GM19240 (cell line): ENCODE measurements around the gene TAPBP.
A peak's percentile ranks its signal among the peaks of the same experiment; 100 is the strongest.
"Not testable (repeated sequence)": the region's sequence is repeated elsewhere in the genome, so short reads cannot be mapped to it uniquely, and the experiment has no call there.

ENCODE experiments used
- DNase-seq: peaks from one replicate; pipeline ENCODE4 v3.0.0; 2011; ENCODE audit warnings: low spot score; ENCODE audit not compliant: insufficient read length

The TAPBP gene

DNA sequence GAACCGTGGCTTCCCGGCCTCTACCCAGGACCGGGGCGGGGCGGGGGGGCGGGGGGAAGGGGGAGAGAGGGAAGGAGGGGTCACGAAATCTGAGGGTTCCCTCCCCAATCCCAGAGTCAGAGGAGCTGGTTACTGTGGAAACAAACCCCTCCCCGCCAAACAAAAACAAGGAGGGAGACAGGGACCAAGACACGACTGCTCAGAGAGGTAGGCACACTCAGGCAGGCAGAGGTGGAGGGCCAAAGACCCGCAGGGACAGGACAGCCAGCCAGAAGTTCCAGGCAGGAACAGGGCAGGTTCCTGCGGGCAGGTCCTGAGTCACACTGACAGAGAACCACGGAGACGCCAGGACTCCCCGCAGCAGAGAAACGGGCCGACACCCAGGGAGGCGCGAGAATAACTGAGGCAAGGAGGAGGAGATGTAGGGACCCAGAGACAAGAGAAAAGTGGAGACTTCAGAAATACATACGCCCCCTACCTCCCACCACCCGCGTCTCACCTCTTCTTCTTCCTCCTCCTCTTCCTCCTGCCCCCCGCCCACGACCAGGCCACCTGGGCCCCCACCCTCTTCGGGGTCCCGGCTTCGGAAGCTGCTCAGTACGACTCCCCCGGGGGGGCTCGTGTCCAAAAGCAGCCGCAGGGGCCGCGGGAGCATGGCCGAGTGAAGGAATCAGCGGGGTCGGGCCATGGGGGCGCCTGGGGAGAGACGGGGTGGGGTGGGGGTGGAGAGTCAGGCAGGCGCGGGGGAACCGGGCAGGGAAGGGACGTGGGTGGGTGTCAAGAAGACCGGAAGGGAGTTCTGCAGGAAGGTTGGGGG, 15.7 kb downstream of the TAPBP start:
- no peak for DNase-seq

DNA sequence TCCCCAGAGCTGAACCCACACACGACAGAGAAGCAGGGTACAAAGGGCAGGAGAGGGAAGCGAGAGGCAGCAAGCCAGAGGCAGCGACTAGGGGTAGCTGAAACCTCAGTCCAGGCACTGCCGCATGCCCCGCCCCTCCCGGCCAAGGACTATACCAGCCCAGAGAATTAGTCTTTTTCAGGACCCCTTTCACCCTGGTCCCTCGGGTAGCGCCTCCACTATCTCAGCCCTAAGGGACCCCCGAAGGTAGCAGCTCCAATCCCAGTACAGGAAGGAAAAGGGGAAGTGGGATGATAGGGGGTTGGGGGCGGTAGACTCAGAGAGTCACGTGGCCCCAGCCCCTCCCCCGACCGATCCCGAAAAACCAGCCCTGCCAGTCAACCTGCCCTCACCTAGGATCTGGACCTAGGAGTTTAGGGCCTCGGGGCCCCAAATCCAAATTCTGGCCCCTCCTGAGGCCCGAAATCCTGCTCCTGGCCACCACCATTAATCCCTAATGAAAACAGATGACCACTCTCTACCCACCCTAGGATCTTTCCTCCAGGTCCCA, 16.4 kb downstream of the TAPBP start:
- no peak for DNase-seq

DNA sequence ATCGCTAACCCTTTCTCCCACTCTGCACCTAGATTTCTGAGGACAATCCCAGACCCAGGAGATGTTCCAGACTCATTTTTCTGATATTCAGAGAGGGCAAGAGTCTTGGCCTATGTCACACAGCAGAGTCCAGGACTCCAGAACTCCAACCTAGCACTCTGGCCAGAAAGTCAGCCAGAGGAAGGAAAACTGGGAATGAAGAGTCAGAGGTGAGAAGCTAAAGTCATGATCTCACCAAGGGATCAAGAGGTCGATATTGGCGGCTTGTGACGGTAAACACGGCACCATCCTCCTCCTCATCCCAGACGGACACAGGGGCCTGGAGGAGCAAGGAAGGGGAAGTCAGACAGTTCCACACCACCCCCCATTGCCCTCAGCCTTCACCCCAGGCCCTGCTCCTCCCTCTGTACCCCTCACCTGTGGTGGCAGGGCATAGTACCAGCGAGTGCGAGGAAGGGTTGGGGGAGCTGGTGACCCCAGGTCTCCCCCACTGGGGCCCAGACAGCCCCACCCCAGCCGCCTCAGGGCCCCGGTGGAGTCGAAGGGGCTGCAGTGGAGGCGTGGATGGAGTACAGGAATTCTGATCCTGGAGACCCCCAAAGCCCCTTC, 17.0 kb downstream of the TAPBP start:
- DNase-seq = no peak

DNA sequence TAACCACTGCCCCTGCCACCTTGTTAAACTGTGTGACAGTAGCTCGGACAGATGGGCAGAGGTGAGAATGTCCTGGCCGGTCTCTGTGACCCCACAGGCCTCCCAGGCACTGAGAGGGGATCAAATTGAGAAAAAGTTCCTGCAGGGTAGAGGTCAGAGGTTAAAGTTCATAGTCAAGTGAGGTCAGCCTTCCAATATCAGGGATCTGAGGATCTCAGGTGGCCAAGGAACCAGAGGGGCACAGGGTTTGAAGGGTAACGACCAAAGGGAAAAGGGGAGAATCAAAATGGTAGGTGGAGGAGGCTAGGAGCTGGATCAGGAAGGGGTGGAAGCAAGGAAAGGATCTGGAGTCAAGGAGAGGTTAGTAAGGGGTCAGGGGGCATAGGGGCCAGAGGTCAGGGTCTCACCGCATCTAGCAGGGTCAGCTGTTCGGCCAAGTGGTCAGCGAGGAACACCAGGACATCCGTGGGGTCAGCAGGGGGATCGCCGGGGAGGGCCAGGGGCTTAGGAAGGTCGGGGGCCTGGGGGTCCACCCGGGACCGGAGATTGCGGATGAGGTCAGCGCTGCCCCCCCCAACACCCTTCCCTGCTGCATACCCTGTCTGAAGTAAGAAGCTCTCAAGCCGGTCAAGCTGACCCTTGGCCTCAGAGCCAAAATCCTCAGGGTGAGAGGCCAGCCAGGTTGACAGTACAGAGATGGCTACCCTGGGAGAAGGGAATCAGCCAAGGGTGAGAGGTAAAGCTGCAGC, 18.1 kb downstream of the TAPBP start:
- no peak for DNase-seq

DNA sequence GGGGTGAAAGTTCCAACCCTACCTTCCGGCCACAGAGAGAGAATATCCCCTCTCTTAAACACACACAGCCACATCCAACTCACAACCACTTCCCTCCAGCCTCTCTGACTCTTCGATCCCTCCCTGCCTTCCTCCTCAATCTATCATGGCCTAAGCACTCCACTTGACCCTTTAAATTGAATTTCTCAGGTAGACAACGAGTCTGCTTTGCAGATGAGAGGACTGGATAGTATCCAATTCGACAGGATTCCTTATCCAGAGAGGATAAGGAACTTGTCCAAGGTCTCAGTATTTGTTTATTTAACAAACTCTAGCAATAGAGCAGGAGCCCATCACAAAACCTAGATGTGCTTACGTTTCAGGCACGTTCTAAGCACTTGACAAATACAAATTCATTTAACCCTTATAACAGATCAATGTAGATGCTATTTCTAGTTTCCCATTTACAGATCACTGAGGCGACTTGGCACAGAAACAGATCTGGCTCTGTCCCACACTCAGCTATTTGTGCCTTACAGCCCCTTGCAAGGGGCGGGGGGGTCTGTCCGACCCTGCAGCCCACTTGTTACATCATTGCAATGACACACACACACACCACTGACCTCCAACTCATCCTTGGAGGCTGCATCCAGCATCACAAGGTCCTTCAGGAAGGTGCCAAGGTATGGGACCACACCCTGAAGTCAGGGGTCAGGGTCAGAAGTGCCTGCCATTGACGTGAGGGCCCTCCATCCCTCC, 19.6 kb downstream of the TAPBP start:
- no peak for DNase-seq

DNA sequence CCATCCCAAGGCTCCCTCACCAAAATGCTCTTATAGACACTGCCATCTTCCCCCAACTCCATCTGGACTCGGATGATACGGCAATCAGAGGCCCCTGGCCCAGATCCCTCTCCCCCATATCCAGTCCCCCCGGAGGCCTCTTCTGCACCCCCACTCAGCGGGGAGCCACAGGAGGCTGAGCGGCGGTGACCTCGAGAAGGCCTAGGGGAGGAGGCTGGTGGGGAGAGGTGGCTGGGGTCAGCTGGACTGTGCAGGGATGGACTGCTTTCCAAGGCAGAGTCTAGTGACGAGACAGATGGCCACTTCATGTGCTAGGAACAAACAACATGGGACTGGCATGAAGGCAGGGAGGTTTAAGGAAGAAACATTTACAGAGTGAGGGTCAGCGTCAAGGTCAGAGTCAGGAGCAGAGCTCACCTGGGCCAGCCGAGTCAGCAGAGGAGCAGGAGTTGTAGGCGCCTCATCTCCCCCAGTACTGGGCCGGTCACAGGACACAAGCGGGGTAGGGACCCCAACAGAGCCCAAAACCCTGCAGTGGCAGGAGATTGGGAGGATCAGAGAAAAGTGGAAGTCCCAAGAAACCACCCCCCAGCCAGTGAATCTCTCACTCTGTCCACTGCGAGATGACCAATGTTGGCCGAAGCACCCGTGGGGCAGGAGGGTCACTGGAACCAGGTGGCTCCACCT, 20.7 kb downstream of the TAPBP start:
- no peak for DNase-seq

DNA sequence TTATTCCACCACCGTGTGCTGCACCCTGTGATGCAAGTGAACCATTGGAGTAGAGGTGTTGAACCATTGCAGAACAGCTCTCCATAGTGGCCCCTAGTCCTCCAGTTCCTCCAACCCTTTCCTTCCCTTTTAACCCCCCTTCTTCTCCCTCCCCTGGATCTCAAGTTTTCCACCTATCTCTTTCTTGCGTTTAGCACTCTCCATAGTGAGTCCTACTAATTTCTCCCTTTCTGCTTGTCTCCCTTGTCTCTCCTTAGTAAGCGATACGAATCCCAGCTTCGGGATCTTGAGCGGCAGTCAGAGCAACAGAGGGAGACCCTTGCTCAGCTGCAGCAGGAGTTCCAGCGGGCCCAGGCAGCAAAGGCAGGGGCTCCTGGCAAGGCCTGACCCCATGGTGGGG, 23.4 kb downstream of the TAPBP start:
- no peak for DNase-seq

DNA sequence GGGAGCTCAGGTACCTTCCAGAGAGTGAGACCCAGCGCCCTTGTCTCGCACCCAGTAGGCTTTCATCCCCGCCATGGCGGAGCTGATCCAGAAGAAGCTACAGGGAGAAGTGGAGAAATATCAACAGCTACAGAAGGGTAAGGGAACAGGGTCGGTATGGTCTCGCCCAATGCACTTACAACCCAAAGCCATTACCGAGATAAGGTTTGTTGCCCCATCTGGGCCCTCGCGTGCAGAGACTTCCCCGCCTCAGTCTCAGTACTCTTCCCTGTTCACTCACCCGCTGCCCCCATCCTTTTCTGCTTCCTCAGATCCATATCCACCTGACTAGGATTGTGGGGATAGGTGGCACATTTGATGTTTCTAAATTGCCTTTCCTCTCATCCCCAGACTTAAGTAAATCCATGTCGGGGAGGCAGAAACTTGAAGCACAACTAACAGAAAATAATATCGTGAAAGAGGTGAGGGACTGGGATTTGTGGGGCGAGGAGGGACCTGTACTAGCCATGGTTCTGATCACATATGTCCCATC, 24.0 kb downstream of the TAPBP start:
- DNase-seq = no peak

DNA sequence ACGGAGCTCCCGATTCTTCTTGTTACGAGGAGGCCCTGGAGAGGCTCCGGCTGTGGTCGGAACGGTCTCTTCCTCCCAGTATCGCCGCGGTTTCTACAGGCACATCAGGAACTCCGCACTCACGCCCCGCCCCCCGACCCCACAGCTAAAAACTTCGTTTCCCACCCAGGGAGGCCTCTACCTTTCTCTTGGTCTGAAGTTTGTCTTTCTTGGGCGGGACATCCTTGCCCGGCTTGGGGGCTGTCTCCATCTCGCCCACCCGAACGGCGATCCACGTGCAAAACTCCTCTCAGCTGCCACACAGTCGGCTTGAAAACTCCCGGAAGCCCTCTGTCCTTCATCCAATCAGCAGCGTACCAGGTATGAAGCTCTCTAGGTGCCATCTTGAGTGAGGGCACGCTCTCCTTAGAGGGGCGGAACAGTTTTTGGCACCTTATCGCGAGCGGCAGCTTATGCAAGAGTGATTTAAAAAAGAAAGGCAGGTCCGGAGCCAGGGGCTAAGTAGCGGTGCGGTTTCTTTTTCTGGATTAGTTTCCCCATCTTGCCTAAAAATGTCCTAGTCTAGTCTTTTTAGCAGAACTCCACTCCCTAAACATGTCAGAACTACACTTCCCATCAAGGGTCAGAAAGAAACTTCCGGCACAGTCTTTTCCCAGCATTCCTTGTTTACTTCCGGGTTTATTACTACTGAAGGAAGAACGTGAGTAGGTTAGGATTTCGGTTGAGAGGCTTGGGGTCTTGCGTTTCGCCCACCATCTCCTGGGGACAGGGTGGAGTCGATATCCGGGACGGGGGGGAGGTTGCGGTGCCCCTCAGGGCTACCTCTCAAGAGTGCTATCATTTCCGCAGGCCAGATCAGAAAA, 24.7 kb downstream of the TAPBP start, which contains the start of the genes PFDN6 and WDR46:
Gene PFDN6, plus strand, starts transcription at position 681 of the 863 bp plus-strand sequence. CDS start 256 bp downstream, outside the sequence.
Gene WDR46, minus strand, starts transcription at position 319 of the 863 bp plus-strand sequence. Its CDS starts 69 bp downstream, at position 250.
- peak; percentile 85 for DNase-seq

DNA sequence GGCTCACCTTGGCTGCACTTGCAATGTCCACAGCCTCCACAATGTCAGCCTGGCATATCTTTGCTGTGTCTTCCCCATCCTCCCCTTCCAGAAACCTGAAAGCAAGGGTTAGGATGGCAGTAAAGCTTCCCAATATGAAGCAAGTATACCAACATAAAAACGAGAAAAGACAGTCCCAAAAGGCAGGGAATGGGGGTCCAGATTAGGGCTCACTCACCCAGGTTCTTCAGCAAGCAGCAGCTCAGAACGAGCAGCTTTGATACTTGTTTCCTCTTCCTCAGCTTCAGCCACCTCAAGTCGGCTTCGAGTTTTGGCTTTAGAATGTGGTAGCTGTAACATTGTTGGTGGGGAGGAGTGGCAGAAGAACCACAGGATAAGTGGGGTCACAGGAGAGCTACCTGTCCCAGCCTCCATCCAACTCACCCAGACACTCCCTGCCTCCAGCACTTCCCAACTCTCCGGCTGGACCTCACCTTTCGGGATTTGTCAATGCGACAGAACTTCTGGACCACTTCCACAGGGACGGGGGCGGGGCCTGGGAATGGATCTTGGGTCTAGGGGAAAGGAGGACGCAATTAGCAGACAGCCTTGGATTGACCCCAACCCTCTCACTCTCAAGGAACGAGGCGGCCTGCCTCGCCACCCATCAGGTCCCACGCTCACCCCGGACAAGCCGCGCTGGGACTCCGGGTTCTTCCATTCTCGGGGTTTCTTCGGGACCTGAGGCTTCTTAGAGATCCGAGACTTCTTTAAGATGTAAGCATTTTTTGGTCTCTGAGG, 25.5 kb downstream of the TAPBP start:
- no peak for DNase-seq

DNA sequence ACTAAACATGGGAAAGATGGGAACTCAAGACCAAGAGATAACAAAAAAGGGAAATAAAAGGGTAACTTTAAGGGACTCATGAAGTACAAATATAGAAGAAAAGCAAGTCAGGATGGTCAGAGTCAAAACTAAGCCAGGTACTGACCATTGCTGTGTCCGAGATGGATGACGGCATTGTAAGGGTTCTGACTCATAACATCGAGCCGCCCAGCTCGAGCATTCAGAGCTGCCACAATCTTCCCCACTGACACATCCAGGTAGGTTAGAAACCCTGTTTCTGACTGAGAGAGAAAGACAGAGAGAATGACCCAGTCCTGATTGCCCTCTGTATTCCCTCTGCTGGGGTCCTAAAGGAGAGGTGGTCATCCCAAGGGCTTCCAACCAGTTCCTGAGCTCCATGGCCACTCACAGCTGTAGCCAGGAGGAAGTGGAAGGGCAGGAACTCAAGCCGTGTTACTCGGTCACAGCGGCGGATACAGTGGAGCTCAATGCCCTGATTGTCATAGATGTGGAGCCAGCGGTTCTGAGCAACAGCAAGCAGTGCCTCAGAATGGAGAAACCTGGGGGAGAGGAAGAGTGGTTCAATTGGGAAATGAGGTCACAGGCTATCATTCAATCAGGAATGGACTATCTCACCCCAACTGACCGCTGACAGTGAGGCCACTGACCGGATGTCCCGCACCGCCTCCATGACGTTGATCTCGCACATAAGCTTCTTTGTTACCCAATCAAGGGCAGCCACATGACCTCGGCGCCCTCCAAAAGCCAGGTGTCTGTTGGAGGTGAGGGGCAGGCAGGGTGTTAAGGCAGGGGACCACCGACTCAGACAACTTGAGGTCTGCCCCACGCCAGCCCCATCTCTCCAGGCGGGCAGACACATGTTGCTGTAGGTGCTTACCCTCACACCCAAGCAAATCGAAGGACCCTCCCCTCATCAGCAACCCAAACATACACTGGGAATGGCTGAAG, 26.6 kb downstream of the TAPBP start:
- no peak for DNase-seq

DNA sequence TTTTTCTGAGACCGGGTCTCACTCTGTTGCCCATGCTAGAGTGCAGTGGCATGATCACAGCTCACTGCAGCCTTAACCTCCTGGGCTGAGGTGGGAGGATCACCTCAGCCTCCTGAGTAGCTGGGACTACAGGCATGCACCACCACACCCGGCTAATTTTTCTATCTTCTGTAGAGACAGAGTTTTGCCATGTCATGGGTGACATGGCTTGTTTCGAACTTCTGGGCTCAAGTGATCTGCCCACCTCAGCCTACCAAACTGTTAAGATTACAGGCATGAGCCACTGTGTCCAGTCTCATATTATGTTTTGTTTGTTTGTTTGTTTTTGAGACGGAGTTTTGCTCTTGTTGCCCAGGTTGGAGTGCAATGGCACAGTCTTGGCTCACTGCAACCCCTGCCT, 28.7 kb downstream of the TAPBP start:
- DNase-seq = not testable (repeated sequence)

DNA sequence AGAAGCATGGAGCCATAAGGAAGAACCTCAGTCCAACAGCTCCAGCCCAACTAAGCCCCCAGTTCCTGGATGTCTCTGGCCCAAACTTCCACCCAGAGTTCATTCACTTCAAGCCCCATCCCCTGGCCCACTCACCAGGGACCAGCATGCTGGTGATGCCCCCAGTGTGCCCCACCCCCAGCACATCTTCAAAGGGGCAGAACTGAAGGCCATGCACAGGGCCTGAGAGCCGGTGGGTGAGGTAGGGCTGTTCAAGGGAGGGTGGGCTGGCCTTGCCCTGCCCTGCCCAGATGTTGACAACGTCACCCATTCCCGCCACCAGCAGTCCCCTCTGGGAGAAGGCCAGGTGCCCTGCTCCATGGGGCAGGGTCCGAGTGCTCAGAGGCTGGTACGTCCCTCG, 33.3 kb downstream of the TAPBP start:
- DNase-seq = no peak

DNA sequence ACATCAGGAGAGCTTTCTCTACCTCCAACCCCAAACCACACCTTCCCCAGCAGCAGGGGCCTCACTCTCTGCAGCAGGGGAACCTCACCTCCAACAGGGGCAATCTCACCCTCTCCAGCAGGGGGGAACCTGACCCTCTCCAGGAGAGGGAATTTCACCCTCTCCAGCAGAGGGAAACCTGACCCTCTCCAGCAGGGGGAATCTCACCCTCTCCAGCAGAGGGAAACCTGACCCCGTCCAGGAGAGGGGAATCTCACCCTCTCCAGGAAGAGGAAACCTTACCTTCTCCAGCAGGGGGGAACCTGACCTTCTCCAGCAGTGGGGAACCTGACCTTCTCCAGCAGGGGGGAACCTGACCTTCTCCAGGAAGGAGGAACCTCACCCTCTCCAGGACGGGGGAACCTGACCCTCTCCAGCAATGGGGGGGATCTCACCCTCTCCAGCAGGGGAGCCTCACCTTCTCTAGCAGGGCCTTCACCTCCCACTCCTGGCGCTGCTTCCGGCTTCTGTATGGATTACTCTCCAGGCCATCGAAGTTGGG, 33.8 kb downstream of the TAPBP start:
- no peak for DNase-seq

DNA sequence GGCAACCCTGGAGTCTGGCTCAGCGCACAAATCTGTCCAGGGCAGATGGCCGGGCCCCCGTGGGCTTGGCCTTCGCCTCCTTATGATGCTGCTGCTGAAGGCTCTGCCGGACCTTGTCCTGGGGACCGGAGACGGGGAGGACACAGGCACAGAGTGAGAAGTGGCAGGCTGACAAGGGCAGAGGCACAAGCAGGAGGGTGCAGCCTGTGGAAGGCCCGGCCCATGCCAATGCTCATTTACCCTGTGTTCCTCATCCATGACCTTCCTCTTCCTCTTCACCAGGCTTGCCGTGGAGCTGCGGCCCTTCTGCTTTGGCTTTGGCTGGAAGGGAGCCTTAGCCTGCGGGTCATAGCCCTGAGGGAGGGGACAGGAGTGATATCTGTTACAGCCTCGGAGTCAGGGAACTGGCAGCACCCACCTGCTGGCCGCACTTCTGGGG, 34.6 kb downstream of the TAPBP start:
- DNase-seq = no peak

DNA sequence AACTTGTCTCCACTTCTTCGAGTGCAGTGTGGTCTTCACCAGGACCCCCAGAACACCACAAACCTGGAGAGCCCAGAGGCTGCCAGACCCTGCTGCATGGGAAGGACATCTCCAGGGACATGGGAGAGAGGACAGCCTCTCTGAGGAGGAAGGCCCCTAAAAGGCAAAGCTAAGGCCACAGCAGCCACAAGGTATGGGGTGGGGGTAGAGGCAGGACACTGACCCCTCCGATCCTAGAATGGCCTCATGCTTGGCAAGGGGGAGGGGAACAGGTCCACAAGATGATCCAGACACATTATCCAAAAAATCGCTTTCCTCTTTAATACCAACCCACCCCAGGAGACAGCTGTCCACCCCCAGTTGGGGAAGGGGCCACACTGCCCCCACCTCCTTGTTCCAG, 35.1 kb downstream of the TAPBP start:
- DNase-seq = no peak

DNA sequence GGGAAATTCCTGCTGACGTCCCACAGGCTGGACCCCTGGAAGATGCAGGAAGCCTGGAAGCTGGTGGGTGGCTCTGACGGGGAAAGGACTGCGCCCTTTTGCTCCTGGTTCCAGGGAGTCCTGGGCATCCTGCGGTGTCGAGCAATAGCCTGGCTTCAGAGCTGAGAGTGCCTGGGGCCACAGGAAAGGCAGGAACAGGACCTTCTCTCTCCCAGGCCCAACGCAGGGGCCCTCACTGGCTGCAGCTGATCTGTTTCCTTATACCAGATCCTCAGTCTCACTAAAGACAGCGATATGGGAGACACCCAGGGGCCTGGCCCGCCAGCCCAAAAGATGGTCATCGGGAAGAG, 35.5 kb downstream of the TAPBP start:
- no peak for DNase-seq
